ENCODE results near the gene CDH4. TPM values are rescaled to one million over a fixed set of nuclear protein-coding genes. Genes with fewer than 3 reads are reported as not detected.
"Not testable (repeated sequence)": the region's sequence is repeated elsewhere in the genome, so short reads cannot be mapped to it uniquely, and the experiment has no call there.

CDH4 gene
- polyA plus RNA-seq, 1 experiment: 1.5 TPM

DNA sequence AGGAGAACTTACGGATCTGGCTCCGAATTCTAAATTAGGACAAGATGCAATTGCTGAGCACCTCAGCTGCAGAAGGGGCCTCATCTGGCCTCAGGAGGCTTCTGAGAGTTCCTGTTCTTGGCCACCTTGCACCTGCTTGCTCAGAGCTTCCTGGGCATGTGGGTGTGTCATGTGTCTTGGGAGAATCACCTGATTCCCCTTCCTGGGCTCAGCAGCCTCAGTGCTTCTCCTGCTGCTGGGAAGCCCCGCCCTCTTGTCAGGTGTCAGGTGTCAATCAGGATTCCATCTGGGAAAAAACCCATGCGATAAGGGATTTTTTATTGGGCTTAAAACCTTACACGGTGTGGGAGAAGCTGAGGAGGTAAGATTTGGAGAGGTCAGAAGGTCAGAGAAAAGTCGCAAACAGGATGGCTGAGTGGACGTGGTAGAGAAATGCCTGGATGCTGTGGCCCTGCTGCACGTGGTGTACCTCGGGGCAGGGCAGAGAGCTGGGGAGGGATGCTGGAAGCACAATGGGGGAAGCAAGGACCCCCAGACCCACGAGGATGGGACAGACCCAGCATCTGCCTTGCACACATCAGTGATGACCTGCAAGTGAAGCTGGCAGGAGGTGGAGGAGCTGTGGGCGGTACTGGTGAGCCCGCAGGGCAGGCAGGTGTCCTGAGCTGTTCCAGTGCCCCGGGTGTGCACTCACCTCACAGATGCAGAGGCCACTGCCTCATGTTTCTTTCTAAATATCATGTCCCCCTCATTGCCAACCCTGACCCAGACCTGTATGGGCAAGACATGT is 170.8 kb downstream of the CDH4 start:
- H3K36me3 ChIP-seq (ENCODE audit: control insufficient read depth, insufficient read depth, low read length): no peaks in the 10 kb centered on the region
- POLR2A ChIA-PET: no interaction called here
- DNase-seq (ENCODE audit: low read depth): no peak
- H3K4me3 ChIP-seq (ENCODE audit: low read depth, low read length): no peak overlapping the region
- TF ChIP-seq, protein P1, sequence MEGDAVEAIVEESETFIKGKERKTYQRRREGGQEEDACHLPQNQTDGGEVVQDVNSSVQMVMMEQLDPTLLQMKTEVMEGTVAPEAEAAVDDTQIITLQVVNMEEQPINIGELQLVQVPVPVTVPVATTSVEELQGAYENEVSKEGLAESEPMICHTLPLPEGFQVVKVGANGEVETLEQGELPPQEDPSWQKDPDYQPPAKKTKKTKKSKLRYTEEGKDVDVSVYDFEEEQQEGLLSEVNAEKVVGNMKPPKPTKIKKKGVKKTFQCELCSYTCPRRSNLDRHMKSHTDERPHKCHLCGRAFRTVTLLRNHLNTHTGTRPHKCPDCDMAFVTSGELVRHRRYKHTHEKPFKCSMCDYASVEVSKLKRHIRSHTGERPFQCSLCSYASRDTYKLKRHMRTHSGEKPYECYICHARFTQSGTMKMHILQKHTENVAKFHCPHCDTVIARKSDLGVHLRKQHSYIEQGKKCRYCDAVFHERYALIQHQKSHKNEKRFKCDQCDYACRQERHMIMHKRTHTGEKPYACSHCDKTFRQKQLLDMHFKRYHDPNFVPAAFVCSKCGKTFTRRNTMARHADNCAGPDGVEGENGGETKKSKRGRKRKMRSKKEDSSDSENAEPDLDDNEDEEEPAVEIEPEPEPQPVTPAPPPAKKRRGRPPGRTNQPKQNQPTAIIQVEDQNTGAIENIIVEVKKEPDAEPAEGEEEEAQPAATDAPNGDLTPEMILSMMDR (IDR thresholded peaks at IDR 0.05; ENCODE audit: insufficient read depth, low read depth, low read length): no peak
- no peaks in the 10 kb centered on the region for H3K27me3 ChIP-seq (ENCODE audit: control insufficient read depth, insufficient read depth, low read length)
- CTCF ChIA-PET: no interaction called here

DNA sequence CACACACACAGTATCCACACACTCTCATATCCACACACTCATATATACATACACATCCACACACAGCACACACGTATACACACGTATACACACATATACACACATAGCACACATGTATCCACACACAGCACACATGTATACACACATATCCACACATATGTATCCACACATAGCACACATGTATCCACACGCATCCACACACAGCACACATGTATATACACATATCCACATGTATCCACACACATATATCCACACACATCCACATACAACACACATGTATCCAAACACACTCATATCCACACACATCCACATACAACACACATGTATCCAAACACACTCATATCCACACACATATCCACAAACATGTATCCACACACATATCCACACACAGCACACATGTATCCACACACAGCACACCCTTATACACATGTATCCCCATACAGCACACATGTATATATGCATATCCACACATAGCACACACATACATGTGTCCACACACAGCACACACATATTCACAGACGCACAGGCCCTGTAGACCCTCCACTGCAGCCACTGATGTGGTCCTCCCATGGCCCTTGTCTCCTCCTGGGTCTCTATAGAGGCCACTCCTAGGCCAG is 172.1 kb downstream of the CDH4 start:
- no peaks in the 10 kb centered on the region for H3K36me3 ChIP-seq (ENCODE audit: control insufficient read depth, insufficient read depth, low read length)
- TF ChIP-seq, protein P1 (IDR thresholded peaks at IDR 0.05; ENCODE audit: insufficient read depth, low read depth, low read length): no peak
- DNase-seq (ENCODE audit: low read depth): no peak
- POLR2A ChIA-PET: no interaction called here
- CTCF ChIA-PET: no interaction called here
- no peak overlapping the region for H3K4me3 ChIP-seq (ENCODE audit: low read depth, low read length)
- no peaks in the 10 kb centered on the region for H3K27me3 ChIP-seq (ENCODE audit: control insufficient read depth, insufficient read depth, low read length)

DNA sequence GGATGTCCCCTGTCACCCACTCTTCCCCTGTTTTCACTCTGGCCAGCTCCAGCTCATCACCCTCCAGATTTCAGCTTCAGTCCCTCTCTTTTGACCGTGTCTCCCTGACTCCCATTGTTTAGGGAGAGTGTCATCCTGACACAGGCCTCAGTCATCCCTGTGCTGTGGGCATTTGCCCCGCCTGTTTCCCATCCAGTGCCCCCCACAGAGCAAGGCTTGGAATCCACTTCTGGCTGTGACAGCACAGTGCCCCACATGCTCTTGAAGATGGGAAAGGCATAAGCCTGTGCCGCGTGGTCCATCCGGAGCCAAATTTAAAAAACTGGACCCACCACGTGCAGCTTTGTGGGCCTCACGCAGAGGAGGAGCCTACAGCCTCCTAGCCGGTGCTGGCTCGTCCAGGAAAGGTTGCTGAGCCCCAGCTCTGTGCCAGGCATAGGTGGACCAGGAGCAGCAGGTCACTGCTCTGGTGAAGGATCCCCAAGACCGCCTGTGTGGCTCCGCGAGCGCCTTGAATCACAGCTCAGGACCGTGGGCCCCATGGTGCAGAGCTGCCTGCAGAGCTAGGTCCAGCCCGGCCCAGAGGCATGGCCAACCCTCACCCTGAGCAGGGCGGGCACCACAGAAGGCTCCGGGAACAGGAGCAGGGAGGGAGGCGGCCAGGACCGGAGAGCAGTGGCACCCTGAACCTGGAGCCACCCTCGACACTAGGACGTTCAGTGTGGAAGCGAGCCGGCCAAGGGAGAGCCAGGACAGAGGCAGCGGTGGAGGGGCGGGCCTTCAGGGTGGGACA is 172.8 kb downstream of the CDH4 start:
- CTCF ChIA-PET: no interaction called here
- DNase-seq (ENCODE audit: low read depth): no peak
- no peaks in the 10 kb centered on the region for H3K36me3 ChIP-seq (ENCODE audit: control insufficient read depth, insufficient read depth, low read length)

DNA sequence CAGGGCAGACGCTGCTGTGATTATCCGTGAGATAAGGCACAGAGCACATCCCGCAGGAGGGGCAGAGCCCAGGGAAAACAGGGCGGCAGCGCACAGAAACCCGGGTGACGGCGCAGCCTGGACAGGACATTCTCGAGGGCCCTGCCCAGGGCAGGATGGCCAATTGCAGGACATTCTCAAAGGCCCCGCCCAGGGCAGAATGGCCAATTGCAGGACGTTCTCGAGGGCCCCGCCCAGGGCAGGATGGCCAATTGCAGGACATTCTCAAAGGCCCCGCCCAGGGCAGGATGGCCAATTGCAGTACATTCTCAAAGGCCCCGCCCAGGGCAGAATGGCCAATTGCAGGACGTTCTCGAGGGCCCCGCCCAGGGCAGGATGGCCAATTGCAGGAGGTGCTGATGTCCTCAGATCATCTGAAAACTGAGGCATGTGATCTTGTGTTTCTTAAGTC is 173.5 kb downstream of the CDH4 start:
- CTCF ChIA-PET; POLR2A ChIA-PET; H3K27me3 ChIP-seq (ENCODE audit: control insufficient read depth, insufficient read depth, low read length); H3K4me3 ChIP-seq (ENCODE audit: low read depth, low read length); DNase-seq (ENCODE audit: low read depth); H3K36me3 ChIP-seq (ENCODE audit: control insufficient read depth, insufficient read depth, low read length): not testable (repeated sequence)

More for the DNA sequence above, 172.8 kb downstream of the CDH4 start:
- H3K27me3 ChIP-seq (ENCODE audit: control insufficient read depth, insufficient read depth, low read length): no peaks in the 10 kb centered on the region
- TF ChIP-seq, protein P1 (IDR thresholded peaks at IDR 0.05; ENCODE audit: insufficient read depth, low read depth, low read length): no peak
- POLR2A ChIA-PET: no interaction called here
- H3K4me3 ChIP-seq (ENCODE audit: low read depth, low read length): no peak overlapping the region

DNA sequence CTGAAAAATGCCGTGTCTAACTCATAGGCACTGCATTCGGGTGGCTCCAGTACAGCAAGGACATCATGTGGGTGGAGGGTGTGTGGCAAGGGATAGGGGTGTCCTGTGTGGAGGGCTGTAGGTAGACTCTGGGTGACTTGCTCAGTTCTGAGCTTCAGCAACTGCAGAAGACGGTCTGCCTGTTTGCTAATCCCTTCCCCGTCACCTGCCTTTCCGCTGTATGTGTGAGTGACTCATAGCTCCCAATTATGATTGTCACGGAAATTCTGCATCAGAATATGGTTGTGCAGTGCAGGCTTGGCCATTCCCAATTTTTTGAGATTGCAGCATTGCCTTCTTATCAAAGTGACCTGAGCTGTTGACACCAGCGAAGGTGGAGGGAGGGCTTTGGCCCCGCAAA is 174.3 kb downstream of the CDH4 start:
- ChIA-PET POLR2A (no interaction called here), CTCF (no interaction called here)
- no peak for DNase-seq (ENCODE audit: low read depth)
- TF ChIP-seq, protein P1 (IDR thresholded peaks at IDR 0.05; ENCODE audit: insufficient read depth, low read depth, low read length): no peak
- no peaks in the 10 kb centered on the region for H3K36me3 ChIP-seq (ENCODE audit: control insufficient read depth, insufficient read depth, low read length)
- no peaks in the 10 kb centered on the region for H3K27me3 ChIP-seq (ENCODE audit: control insufficient read depth, insufficient read depth, low read length)
- H3K4me3 ChIP-seq (ENCODE audit: low read depth, low read length): no peak overlapping the region

All from BJ (cell line).